ENCODE results near the gene KLK8.

Gene KLK8

DNA sequence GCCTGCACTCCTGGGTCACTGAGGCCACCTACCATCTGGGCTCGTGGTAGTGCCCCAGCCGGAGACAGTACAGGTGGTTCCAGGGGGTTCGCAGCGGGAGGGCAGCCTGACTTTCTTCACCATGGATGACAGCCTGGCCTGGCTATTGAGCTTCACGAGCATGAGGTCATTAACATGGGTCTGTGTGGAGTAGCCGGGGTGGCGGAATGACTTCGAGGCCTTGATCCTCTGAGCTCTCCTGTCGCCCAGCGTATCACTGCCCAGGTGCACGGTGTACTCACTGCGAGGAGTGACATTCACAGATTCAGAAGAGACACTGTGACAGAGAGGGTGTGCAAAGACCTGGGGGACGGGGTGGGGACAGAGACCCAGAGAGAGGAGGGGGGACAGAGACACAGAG, 21.2 kb downstream of the KLK8 start:
- H3K4me3 ChIP-seq (ENCODE audit: low read depth, low read length), result no peak overlapping the region
- DNase-seq (ENCODE audit: low read depth), result no peak
- in situ Hi-C loops (cut with HindIII; ENCODE audit: low sequenced_read_pairs), result no loop called here
- TF ChIP-seq, protein P1, sequence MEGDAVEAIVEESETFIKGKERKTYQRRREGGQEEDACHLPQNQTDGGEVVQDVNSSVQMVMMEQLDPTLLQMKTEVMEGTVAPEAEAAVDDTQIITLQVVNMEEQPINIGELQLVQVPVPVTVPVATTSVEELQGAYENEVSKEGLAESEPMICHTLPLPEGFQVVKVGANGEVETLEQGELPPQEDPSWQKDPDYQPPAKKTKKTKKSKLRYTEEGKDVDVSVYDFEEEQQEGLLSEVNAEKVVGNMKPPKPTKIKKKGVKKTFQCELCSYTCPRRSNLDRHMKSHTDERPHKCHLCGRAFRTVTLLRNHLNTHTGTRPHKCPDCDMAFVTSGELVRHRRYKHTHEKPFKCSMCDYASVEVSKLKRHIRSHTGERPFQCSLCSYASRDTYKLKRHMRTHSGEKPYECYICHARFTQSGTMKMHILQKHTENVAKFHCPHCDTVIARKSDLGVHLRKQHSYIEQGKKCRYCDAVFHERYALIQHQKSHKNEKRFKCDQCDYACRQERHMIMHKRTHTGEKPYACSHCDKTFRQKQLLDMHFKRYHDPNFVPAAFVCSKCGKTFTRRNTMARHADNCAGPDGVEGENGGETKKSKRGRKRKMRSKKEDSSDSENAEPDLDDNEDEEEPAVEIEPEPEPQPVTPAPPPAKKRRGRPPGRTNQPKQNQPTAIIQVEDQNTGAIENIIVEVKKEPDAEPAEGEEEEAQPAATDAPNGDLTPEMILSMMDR (IDR thresholded peaks at IDR 0.05; ENCODE audit: low read depth, low read length, missing control alignments), result no peak

DNA sequence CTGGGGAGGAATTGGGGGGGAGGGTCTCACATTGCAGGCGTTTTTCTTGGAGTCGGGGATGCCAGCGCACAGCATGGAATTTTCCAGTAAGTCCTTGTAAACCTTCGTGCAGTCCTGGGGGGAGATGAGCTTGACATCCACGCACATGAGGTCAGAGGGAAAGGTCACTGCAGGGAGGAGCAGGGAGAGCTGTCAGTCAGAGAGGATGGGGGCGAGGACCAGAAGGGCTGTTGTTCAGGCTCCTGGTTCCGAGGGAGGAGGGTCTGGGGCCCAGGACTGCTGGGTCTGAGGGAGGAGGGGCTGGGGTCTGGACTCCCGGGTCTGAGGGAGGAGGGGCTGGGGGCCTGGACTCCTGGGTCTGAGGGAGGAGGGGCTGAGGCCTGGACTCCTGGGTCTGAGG, 21.6 kb downstream of the KLK8 start:
- in situ Hi-C loops (cut with HindIII; ENCODE audit: low sequenced_read_pairs), result no loop called here
- TF ChIP-seq, protein P1 (IDR thresholded peaks at IDR 0.05; ENCODE audit: low read depth, low read length, missing control alignments), result no peak
- H3K4me3 ChIP-seq (ENCODE audit: low read depth, low read length), result no peak overlapping the region
- no peak for DNase-seq (ENCODE audit: low read depth)

DNA sequence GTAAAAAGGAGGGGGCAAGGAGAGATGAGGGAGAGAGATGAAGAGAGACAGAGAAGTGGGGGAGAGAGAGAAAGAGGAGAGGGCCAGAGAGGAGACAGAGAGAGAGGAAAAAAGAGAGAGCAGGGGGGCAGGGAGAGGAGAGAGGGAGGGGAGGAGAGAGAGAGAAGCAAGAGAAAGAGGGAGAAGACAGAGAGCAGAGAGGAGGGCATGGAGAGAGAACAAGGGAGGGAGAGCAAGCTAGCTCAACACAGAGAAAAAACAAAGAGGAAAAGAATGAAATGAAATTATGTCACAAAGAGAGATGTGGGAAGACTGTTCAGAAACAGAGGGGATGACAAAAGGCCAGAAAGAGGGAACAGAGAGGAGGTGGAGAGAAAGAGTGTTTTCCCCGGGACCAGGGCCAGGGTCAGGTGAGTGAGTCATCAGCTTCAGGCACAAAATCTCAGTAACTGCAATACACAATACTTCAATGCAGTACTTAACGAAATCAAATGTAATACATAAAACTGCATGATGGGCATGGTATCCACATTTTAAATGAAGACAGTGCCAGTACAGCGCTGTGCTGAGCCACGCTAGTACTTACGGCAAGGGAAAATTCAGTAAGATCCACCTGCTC, 22.5 kb downstream of the KLK8 start:
- TF ChIP-seq, protein P1 (IDR thresholded peaks at IDR 0.05; ENCODE audit: low read depth, low read length, missing control alignments), result no peak
- DNase-seq (ENCODE audit: low read depth), result no peak
- H3K4me3 ChIP-seq (ENCODE audit: low read depth, low read length), result no peak overlapping the region
- in situ Hi-C loops (cut with HindIII; ENCODE audit: low sequenced_read_pairs), result no loop called here

DNA sequence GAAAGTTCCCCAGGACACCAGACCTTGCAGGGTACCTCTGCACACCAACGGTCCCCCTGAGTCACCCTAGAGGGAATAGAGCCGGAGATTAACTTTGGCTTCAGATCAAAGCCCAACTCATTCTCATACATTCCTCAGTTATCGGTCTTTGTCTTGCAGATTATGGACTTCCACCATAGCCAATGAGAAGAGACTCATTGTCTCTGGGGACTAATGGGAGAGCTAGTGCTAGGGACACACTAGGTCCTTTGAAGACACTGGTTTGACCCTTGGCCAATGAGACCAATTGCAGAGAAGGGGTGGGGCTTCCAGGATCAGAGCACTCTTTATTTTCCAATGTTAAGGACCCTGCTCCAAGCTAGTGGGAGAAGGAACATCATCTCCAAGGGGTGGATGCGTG, 23.8 kb downstream of the KLK8 start:
- TF ChIP-seq, protein P1 (IDR thresholded peaks at IDR 0.05; ENCODE audit: low read depth, low read length, missing control alignments), result no peak
- no peak for DNase-seq (ENCODE audit: low read depth)
- no peak overlapping the region for H3K4me3 ChIP-seq (ENCODE audit: low read depth, low read length)
- in situ Hi-C loops (cut with HindIII; ENCODE audit: low sequenced_read_pairs), result no loop called here

DNA sequence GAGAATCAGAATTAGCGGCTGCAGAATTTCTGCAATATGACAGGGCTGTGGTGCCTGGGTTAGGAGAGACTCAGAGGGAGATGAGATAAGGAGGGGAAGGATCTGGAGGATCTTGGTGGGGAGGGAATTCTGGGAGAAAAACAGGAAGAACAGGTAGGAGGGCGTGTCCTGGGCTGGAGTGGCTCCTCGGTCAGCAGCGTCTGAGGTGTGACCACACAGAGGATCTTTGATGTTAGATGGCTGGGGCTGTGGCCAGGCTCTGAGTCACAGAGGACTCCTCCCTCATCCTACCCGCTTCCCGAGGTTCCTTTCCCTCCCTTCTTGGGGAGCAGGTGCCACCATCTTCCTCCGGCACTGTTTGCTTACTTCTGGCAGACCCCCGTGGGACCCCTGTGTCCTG, 25.6 kb downstream of the KLK8 start:
- TF ChIP-seq, protein P1 (IDR thresholded peaks at IDR 0.05; ENCODE audit: low read depth, low read length, missing control alignments), result no peak
- in situ Hi-C loops (cut with HindIII; ENCODE audit: low sequenced_read_pairs), result no loop called here
- no peak for DNase-seq (ENCODE audit: low read depth)
- H3K4me3 ChIP-seq (ENCODE audit: low read depth, low read length), result no peak overlapping the region

DNA sequence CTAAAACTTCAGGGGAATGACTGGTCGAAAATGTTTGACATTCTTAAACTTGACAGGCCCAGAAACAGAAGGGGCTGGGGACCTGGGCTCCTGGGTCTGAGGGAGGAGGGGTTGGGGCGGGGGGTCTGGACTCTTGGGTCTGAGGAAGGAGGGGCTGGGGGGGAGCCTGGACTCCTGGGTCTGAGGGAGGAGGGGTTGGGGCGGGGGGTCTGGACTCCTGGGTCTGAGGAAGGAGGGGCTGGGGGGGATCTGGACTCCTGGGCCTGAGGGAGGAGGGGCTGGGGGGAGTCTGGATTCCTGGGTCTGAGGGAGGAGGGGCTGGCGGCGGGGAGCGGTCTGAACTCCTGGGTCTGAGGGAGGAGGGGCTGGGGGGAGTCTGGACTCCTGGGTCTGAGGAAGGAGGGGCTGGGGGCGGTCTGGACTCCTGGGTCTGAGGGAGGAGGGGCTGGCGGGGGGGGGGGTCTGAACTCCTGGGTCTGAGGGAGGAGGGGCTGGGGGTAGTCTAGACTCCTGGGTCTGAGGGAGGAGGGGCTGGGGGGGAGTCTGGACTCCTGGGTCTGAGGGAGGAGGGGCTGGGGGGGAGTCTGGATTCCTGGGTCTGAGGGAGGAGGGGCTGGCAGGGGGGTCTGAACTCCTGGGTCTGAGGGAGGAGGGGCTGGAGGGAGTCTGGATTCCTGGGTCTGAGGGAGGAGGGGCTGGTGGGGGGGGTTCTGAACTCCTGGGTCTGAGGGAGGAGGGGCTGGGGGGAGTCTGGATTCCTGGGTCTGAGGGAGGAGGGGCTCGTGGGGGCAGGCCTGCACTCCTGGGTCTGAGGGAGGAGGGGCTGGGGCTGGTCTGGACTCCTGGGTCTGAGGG, 26.5 kb downstream of the KLK8 start:
- in situ Hi-C loops (cut with HindIII; ENCODE audit: low sequenced_read_pairs), result no loop called here
- TF ChIP-seq, protein P1 (IDR thresholded peaks at IDR 0.05; ENCODE audit: low read depth, low read length, missing control alignments), result no peak
- no peak for DNase-seq (ENCODE audit: low read depth)

More for the DNA sequence above, 26.5 kb downstream of the KLK8 start:
- no peak overlapping the region for H3K4me3 ChIP-seq (ENCODE audit: low read depth, low read length)
